Left lung (tissue), 10 donors: ENCODE measurements around the gene MSH3. TPM values are rescaled to one million over a fixed set of nuclear protein-coding genes. Genes with fewer than 3 reads are reported as not detected.
"Not testable (repeated sequence)": the region's sequence is repeated elsewhere in the genome, so short reads cannot be mapped to it uniquely, and the experiment has no call there.

Source experiments
- ATAC-seq: fragments of 200-7000 bp; cut with Tn5 transposase; one replicate; pipeline ENCODE4 v1.9.1; 2020; ENCODE audit warnings: moderate library complexity
- DNase-seq, 4 donors: peaks; one replicate each; pipeline ENCODE4 v3.0.0-alpha.2; 2013 to 2020
- H3K27ac ChIP-seq, 2 donors: fragments of 200-600 bp; sonication (generic) in 1 of 2; one replicate each; pipeline versions ENCODE4 v1.5.0 to v1.8.0; 2020 to 2021
- H3K27me3 ChIP-seq, 2 donors: fragments of 200-600 bp; sonication (generic) in 1 of 2; one replicate each; pipeline versions ENCODE4 v1.5.0 to v1.8.0; 2020 to 2021
- H3K36me3 ChIP-seq, 2 donors: fragments of 200-600 bp; sonication (generic) in 1 of 2; one replicate each; pipeline versions ENCODE4 v1.5.0 to v1.8.0; 2020 to 2021
- H3K4me1 ChIP-seq, 2 donors: fragments of 200-600 bp; one replicate each; pipeline ENCODE4 v1.8.0; 2021
- H3K4me3 ChIP-seq, 2 donors: fragments of 200-600 bp; sonication (generic) in 1 of 2; one replicate each; pipeline versions ENCODE4 v1.5.0 to v1.8.0; 2020 to 2021; ENCODE audit warnings: mild to moderate bottlenecking in 1 of 2
- H3K9me3 ChIP-seq, 2 donors: fragments of 200-600 bp; sonication (generic) in 1 of 2; one replicate each; pipeline versions ENCODE4 v1.5.0 to v1.8.0; 2020 to 2021
- intact Hi-C, 2 donors: fragments of 100-400 bp; cut with DNase I; formaldehyde crosslinking; loops; one replicate each; pipeline versions ENCODE4 v1.11.2 to v1.14.2; 2022
- polyA plus RNA-seq, 6 donors: library from polyadenylated mRNA; unstranded; fragments of 120-200 nt; gene quantifications; one replicate each; pipeline ENCODE4 v1.2.1, GENCODE V29; 2013; ENCODE audit not compliant: insufficient read length in 6 of 6
- total RNA-seq, 2 donors: library from RNA; stranded (reverse); fragmentation: NEBNext Ultra II Directional; extraction: Animal tissue kit (Norgen Biotek cat#: 25700); gene quantifications; one replicate each; pipeline ENCODE4 v1.2.1, GENCODE V29; 2021
- TF ChIP-seq, protein P1 (sequence below), 2 donors: fragments of 200-600 bp; sonication (generic) in 1 of 2; IDR thresholded peaks; one replicate each; pipeline versions ENCODE4 v1.5.0 to v1.8.0; 2021; ENCODE audit warnings: antibody characterized with exemption in 2 of 2
- donor health status: DM: no; HTN: yes; CAD: no.
- donor health status: DM: no; HTN: no; CAD: no.

Gene MSH3
- total and polyA plus RNA-seq, 8 donors, result 12.7 to 20.1 (median 16.2) TPM

DNA sequence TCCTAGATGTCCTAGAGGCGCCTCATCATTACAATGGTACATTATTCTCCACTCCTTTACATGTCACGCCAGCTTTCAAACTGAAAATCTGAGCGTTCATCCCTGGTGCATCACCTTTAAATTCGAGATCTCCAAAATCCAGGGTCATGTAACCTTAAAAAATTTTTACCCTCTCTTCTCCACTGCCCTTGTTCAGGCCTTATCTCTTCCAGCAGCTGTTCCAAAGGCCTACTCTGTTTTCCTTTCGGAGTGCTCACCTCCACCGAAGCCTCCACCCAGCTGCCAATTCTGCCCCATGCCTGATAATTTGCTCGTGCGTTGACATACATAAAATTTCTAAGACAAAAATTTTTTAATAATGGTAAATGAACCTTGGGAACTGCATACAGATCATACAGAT lies 950 bp upstream of the MSH3 start:
- no peak overlapping the region for H3K27ac ChIP-seq
- H3K4me3 ChIP-seq, result peak overlapping the region; percentile 77 to 85
- ATAC-seq (no peak), DNase-seq (no peak)
- no peaks in the 10 kb centered on the region for H3K9me3 ChIP-seq
- peaks cover 12 to 34% of the 10 kb centered on the region in 2 donors for H3K4me1 ChIP-seq
- intact Hi-C loops, result no loop called here
- TF ChIP-seq, protein P1, sequence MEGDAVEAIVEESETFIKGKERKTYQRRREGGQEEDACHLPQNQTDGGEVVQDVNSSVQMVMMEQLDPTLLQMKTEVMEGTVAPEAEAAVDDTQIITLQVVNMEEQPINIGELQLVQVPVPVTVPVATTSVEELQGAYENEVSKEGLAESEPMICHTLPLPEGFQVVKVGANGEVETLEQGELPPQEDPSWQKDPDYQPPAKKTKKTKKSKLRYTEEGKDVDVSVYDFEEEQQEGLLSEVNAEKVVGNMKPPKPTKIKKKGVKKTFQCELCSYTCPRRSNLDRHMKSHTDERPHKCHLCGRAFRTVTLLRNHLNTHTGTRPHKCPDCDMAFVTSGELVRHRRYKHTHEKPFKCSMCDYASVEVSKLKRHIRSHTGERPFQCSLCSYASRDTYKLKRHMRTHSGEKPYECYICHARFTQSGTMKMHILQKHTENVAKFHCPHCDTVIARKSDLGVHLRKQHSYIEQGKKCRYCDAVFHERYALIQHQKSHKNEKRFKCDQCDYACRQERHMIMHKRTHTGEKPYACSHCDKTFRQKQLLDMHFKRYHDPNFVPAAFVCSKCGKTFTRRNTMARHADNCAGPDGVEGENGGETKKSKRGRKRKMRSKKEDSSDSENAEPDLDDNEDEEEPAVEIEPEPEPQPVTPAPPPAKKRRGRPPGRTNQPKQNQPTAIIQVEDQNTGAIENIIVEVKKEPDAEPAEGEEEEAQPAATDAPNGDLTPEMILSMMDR (IDR thresholded peaks at IDR 0.05), result no peak
- peaks cover 0 to 22% of the 10 kb centered on the region in 2 donors for H3K36me3 ChIP-seq
- H3K27me3 ChIP-seq, result no peaks in the 10 kb centered on the region

DNA sequence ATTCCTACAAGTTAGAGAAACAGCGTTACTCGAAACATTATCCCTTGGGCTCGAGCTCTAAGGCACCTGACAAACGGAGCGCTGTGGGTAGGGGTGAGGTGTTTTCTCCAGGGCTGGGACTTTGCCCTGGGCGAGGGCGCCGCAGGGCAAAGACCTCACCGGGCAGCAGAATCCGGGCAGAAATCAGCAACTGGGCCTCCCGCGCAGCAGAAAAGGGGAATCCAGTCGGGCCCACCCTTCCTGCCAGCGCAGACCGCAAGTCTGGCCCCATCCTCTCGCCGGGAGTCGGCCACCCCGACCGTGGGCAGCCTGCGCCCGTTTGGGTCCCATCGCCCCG lies 430 bp upstream of the MSH3 start:
- no peaks in the 10 kb centered on the region for H3K9me3 ChIP-seq
- H3K27ac ChIP-seq, result peak overlapping the region in 1 of 2 donors; percentile 99
- peak overlapping the region; percentile 77 to 85 for H3K4me3 ChIP-seq
- intact Hi-C loops, result no loop called here
- TF ChIP-seq, protein P1 (IDR thresholded peaks at IDR 0.05), result no peak
- peak in 1 of 4 donors; percentile 3 for DNase-seq
- no peak for ATAC-seq
- H3K27me3 ChIP-seq, result no peaks in the 10 kb centered on the region
- H3K4me1 ChIP-seq, result peaks cover 12 to 34% of the 10 kb centered on the region in 2 donors
- peaks cover 0 to 27% of the 10 kb centered on the region in 2 donors for H3K36me3 ChIP-seq

DNA sequence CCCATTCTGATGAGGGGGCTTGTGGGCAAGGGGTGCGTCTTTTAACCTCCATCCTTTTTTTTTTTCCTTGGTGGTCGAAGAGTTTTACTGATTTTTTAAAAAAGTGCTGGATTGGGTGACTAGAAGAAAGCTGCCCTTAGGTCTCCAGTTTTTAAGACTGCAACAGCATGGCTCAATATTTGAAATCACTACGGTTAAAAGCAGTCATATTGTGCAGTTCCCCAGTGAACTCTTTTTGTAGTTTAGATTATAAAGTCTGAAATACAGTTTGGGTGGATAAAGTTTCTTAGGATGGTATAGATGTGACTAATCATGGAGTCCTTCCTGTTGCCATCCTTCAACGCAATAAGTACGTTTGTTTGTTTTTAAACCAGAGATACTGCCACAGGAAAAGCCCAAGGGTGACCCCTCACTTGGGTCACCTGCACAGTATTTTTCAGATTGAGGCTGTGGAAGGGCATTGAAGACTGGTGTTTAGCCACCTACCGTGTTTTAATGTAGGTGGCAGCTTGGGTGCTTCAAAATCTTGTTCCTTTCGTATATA lies 851 bp downstream of the MSH3 start:
- Histone ChIP-seq H3K27ac (peak overlapping the region; percentile 98 to 99), H3K4me1 (peaks cover 12 to 37% of the 10 kb centered on the region in 2 donors), H3K27me3 (no peaks in the 10 kb centered on the region), H3K4me3 (peak overlapping the region; percentile 77 to 85), H3K36me3 (peaks cover 0 to 40% of the 10 kb centered on the region in 2 donors), H3K9me3 (no peaks in the 10 kb centered on the region)
- intact Hi-C loops, result no loop called here
- no peak for DNase-seq
- TF ChIP-seq, protein P1 (IDR thresholded peaks at IDR 0.05), result no peak
- ATAC-seq, result no peak

DNA sequence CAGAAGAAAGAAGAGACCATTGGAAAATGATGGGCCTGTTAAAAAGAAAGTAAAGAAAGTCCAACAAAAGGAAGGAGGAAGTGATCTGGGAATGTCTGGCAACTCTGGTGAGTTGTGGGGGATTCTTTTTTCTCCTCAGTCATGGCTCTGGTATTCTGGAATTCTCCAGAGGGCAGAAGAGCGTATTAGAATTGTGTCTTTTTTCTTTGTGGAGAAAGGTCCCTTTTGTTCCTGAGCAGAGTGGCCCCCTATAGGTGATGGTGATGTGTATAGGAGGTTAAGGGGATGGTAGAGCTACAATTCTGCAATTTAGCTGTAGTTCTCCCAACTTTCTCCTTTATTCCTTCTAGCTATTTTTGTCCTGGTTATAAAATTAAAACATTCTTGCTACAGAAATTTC lies 2.0 kb downstream of the MSH3 start:
- H3K36me3 ChIP-seq, result peaks cover 0 to 48% of the 10 kb centered on the region in 2 donors
- no peaks in the 10 kb centered on the region for H3K27me3 ChIP-seq
- no peak overlapping the region for H3K27ac ChIP-seq
- no peak overlapping the region for H3K4me3 ChIP-seq
- intact Hi-C loops, result no loop called here
- H3K9me3 ChIP-seq, result no peaks in the 10 kb centered on the region
- ATAC-seq, result no peak
- H3K4me1 ChIP-seq, result peaks cover 12 to 37% of the 10 kb centered on the region in 2 donors
- TF ChIP-seq, protein P1 (IDR thresholded peaks at IDR 0.05), result no peak
- no peak for DNase-seq

DNA sequence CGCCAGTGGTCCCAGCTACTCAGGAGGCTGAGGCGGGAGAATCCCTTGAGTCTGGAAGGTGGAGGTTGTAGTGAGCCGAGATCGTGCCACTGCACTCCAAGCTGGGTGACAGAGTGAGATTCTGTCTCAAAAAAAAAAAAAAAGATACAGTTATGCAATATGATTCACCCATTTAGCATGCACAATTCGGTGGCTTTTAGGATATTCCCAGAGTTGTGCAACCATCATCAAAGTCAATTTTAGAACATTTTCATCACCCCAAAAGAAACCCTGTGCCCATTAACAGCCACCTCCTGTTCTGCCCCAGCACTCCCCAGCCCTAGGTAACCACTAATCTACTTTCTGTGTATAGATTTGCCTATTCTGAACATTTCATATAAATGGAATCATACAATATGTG lies 4.7 kb downstream of the MSH3 start:
- H3K27me3 ChIP-seq, result no peaks in the 10 kb centered on the region
- H3K36me3 ChIP-seq, result peaks cover 0 to 71% of the 10 kb centered on the region in 2 donors
- DNase-seq (no peak), ATAC-seq (no peak)
- H3K4me1 ChIP-seq, result peaks cover 5 to 22% of the 10 kb centered on the region in 2 donors
- no peak overlapping the region for H3K4me3 ChIP-seq
- TF ChIP-seq, protein P1 (IDR thresholded peaks at IDR 0.05), result no peak
- H3K9me3 ChIP-seq, result no peaks in the 10 kb centered on the region
- intact Hi-C loops, result no loop called here
- H3K27ac ChIP-seq, result no peak overlapping the region

DNA sequence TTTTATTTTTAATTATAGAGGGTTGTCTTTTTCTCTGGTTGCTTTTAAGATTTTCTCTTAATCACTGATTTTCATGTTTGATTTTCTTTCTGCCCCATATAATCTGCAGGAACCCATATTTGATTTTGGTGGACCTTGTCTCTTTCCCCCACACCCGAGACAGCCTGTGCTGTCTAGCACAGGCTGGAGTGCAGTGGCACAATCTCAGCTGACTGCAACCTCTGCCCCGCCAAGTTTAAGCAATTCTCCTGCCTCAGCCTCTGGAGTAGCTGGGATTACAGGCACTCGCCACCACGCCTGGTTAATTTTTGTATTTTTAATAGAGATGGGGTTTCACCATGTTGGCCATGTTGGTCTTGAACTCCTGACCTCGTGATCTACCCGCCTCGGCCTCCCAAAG lies 6.2 kb downstream of the MSH3 start:
- DNase-seq, H3K9me3 ChIP-seq, H3K27me3 ChIP-seq, intact Hi-C loops, H3K4me3 ChIP-seq, ATAC-seq, H3K27ac ChIP-seq: not testable (repeated sequence)
- Histone ChIP-seq H3K36me3 (peaks cover 0 to 82% of the 10 kb centered on the region in 2 donors), H3K4me1 (peaks cover under 1 to 14% of the 10 kb centered on the region in 2 donors)
